Measurements from ENCODE around the gene SUGCT. TPM values are rescaled to one million over a fixed set of nuclear protein-coding genes. Genes with fewer than 3 reads are reported as not detected.

SUGCT gene
- total RNA-seq, 1 experiment from 2014 or later, result 4.6 TPM

DNA sequence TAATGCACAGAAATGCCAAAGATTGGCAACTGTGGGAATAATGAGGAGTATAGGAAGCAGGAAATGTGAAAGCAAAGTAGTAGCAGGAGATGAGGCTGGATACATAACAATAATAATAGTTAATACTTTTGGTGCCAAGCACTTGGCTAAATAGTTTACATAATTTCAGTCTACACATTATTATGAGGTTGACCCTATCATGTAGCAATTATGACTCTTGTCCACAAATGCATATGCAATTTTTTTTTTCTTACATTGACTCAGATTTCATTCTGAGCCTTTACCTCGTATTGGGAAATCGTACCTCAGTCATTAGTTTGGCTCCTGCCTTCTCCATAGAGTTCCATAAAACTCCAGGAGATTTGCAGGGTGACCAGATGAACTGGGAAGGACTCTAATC is 219.9 kb downstream of the SUGCT start:
- CTCF ChIA-PET, result no interaction called here
- POLR2A ChIA-PET, result no interaction called here

DNA sequence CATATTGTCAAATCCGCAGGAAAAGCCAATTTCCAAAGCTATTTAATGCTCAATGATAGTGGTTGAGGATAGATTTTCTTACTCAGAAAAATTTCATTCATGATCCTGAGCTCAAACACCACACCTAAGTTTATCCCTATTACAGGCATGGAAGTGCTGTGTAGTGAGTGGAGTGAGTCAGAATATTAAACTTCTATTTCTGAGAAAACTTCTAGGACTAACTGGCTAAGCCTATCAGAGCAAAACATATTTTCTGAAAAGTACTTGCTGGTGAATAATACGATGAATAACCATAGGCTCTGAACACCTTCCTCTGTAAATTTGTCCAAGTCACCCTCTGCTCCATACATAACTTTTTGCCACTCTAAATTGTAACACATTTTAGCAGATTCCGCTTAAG is 221.5 kb downstream of the SUGCT start:
- no peak for DNase-seq (ENCODE audit: low spot score)
- Mint-ChIP-seq H3K27me3 (ENCODE audit: low read depth) (no peaks in the 10 kb centered on the region), H3K9me3 (peaks cover 8% of the 10 kb centered on the region), H3K27ac (no peak overlapping the region), H3K4me3 (no peak overlapping the region), H3K4me1 (0 out of 2 replicates have a peak, but pooled peaks cover 3% of the 10 kb centered on the region), H3K36me3 (no peaks in the 10 kb centered on the region)
- ChIA-PET CTCF (no interaction called here), POLR2A (no interaction called here)
- no peak for ATAC-seq
- TF ChIP-seq ZNF219 (CRISPR knock-in tag; IDR thresholded peaks at IDR 0.05; ENCODE audit: borderline replicate concordance) (no peak), JAZF1 (CRISPR knock-in tag; IDR thresholded peaks at IDR 0.05) (no peak), RORB (CRISPR knock-in tag; IDR thresholded peaks at IDR 0.05) (no peak), ZNF416 (CRISPR knock-in tag; IDR thresholded peaks at IDR 0.05) (no peak)
- TF ChIP-seq, protein P1, sequence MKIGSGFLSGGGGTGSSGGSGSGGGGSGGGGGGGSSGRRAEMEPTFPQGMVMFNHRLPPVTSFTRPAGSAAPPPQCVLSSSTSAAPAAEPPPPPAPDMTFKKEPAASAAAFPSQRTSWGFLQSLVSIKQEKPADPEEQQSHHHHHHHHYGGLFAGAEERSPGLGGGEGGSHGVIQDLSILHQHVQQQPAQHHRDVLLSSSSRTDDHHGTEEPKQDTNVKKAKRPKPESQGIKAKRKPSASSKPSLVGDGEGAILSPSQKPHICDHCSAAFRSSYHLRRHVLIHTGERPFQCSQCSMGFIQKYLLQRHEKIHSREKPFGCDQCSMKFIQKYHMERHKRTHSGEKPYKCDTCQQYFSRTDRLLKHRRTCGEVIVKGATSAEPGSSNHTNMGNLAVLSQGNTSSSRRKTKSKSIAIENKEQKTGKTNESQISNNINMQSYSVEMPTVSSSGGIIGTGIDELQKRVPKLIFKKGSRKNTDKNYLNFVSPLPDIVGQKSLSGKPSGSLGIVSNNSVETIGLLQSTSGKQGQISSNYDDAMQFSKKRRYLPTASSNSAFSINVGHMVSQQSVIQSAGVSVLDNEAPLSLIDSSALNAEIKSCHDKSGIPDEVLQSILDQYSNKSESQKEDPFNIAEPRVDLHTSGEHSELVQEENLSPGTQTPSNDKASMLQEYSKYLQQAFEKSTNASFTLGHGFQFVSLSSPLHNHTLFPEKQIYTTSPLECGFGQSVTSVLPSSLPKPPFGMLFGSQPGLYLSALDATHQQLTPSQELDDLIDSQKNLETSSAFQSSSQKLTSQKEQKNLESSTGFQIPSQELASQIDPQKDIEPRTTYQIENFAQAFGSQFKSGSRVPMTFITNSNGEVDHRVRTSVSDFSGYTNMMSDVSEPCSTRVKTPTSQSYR (CRISPR knock-in tag; IDR thresholded peaks at IDR 0.05), result no peak
- TF ChIP-seq, protein P2, sequence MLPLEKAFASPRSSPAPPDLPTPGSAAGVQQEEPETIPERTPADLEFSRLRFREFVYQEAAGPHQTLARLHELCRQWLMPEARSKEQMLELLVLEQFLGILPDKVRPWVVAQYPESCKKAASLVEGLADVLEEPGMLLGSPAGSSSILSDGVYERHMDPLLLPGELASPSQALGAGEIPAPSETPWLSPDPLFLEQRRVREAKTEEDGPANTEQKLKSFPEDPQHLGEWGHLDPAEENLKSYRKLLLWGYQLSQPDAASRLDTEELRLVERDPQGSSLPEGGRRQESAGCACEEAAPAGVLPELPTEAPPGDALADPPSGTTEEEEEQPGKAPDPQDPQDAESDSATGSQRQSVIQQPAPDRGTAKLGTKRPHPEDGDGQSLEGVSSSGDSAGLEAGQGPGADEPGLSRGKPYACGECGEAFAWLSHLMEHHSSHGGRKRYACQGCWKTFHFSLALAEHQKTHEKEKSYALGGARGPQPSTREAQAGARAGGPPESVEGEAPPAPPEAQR (CRISPR knock-in tag; IDR thresholded peaks at IDR 0.05), result no peak
- TF ChIP-seq, protein P3, sequence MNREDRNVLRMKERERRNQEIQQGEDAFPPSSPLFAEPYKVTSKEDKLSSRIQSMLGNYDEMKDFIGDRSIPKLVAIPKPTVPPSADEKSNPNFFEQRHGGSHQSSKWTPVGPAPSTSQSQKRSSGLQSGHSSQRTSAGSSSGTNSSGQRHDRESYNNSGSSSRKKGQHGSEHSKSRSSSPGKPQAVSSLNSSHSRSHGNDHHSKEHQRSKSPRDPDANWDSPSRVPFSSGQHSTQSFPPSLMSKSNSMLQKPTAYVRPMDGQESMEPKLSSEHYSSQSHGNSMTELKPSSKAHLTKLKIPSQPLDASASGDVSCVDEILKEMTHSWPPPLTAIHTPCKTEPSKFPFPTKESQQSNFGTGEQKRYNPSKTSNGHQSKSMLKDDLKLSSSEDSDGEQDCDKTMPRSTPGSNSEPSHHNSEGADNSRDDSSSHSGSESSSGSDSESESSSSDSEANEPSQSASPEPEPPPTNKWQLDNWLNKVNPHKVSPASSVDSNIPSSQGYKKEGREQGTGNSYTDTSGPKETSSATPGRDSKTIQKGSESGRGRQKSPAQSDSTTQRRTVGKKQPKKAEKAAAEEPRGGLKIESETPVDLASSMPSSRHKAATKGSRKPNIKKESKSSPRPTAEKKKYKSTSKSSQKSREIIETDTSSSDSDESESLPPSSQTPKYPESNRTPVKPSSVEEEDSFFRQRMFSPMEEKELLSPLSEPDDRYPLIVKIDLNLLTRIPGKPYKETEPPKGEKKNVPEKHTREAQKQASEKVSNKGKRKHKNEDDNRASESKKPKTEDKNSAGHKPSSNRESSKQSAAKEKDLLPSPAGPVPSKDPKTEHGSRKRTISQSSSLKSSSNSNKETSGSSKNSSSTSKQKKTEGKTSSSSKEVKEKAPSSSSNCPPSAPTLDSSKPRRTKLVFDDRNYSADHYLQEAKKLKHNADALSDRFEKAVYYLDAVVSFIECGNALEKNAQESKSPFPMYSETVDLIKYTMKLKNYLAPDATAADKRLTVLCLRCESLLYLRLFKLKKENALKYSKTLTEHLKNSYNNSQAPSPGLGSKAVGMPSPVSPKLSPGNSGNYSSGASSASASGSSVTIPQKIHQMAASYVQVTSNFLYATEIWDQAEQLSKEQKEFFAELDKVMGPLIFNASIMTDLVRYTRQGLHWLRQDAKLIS (CRISPR knock-in tag; IDR thresholded peaks at IDR 0.05; ENCODE audit: borderline replicate concordance), result no peak
- TF ChIP-seq, protein P4, sequence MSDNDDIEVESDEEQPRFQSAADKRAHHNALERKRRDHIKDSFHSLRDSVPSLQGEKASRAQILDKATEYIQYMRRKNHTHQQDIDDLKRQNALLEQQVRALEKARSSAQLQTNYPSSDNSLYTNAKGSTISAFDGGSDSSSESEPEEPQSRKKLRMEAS (CRISPR knock-in tag; IDR thresholded peaks at IDR 0.05), result no peak

More for the DNA sequence above, 219.9 kb downstream of the SUGCT start:
- ATAC-seq (no peak), DNase-seq (ENCODE audit: low spot score) (no peak)
- 0 out of 2 replicates have a peak, but pooled peaks cover 3% of the 10 kb centered on the region for H3K4me1 Mint-ChIP-seq
- H3K27me3 Mint-ChIP-seq (ENCODE audit: low read depth), result no peaks in the 10 kb centered on the region
- H3K27ac Mint-ChIP-seq, result no peak overlapping the region
- no peaks in the 10 kb centered on the region for H3K9me3 Mint-ChIP-seq
- TF ChIP-seq, protein P5, sequence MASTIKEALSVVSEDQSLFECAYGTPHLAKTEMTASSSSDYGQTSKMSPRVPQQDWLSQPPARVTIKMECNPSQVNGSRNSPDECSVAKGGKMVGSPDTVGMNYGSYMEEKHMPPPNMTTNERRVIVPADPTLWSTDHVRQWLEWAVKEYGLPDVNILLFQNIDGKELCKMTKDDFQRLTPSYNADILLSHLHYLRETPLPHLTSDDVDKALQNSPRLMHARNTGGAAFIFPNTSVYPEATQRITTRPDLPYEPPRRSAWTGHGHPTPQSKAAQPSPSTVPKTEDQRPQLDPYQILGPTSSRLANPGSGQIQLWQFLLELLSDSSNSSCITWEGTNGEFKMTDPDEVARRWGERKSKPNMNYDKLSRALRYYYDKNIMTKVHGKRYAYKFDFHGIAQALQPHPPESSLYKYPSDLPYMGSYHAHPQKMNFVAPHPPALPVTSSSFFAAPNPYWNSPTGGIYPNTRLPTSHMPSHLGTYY (CRISPR knock-in tag; IDR thresholded peaks at IDR 0.05), result no peak
- TF ChIP-seq, protein P6, sequence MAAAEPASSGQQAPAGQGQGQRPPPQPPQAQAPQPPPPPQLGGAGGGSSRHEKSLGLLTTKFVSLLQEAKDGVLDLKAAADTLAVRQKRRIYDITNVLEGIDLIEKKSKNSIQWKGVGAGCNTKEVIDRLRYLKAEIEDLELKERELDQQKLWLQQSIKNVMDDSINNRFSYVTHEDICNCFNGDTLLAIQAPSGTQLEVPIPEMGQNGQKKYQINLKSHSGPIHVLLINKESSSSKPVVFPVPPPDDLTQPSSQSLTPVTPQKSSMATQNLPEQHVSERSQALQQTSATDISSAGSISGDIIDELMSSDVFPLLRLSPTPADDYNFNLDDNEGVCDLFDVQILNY (CRISPR knock-in tag; IDR thresholded peaks at IDR 0.05), result no peak
- TF ChIP-seq MXD4 (CRISPR knock-in tag; IDR thresholded peaks at IDR 0.05; ENCODE audit: borderline replicate concordance) (no peak), NFE2L1 (CRISPR knock-in tag; IDR thresholded peaks at IDR 0.05) (no peak), RORB (CRISPR knock-in tag; IDR thresholded peaks at IDR 0.05) (no peak), IRF2 (CRISPR knock-in tag; IDR thresholded peaks at IDR 0.05; ENCODE audit: borderline replicate concordance, low read depth) (no peak), NR1H2 (CRISPR knock-in tag; IDR thresholded peaks at IDR 0.05) (no peak), SMAD3 (CRISPR knock-in tag; IDR thresholded peaks at IDR 0.05; ENCODE audit: borderline replicate concordance) (no peak), ZNF263 (CRISPR knock-in tag; IDR thresholded peaks at IDR 0.05; ENCODE audit: low read depth) (no peak)
- TF ChIP-seq, protein P7, sequence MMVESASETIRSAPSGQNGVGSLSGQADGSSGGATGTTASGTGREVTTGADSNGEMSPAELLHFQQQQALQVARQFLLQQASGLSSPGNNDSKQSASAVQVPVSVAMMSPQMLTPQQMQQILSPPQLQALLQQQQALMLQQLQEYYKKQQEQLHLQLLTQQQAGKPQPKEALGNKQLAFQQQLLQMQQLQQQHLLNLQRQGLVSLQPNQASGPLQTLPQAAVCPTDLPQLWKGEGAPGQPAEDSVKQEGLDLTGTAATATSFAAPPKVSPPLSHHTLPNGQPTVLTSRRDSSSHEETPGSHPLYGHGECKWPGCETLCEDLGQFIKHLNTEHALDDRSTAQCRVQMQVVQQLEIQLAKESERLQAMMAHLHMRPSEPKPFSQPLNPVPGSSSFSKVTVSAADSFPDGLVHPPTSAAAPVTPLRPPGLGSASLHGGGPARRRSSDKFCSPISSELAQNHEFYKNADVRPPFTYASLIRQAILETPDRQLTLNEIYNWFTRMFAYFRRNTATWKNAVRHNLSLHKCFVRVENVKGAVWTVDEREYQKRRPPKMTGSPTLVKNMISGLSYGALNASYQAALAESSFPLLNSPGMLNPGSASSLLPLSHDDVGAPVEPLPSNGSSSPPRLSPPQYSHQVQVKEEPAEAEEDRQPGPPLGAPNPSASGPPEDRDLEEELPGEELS (CRISPR knock-in tag; IDR thresholded peaks at IDR 0.05), result no peak
- TF ChIP-seq, protein P8, sequence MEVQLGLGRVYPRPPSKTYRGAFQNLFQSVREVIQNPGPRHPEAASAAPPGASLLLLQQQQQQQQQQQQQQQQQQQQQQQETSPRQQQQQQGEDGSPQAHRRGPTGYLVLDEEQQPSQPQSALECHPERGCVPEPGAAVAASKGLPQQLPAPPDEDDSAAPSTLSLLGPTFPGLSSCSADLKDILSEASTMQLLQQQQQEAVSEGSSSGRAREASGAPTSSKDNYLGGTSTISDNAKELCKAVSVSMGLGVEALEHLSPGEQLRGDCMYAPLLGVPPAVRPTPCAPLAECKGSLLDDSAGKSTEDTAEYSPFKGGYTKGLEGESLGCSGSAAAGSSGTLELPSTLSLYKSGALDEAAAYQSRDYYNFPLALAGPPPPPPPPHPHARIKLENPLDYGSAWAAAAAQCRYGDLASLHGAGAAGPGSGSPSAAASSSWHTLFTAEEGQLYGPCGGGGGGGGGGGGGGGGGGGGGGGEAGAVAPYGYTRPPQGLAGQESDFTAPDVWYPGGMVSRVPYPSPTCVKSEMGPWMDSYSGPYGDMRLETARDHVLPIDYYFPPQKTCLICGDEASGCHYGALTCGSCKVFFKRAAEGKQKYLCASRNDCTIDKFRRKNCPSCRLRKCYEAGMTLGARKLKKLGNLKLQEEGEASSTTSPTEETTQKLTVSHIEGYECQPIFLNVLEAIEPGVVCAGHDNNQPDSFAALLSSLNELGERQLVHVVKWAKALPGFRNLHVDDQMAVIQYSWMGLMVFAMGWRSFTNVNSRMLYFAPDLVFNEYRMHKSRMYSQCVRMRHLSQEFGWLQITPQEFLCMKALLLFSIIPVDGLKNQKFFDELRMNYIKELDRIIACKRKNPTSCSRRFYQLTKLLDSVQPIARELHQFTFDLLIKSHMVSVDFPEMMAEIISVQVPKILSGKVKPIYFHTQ (CRISPR knock-in tag; IDR thresholded peaks at IDR 0.05), result no peak
- TF ChIP-seq, protein P9, sequence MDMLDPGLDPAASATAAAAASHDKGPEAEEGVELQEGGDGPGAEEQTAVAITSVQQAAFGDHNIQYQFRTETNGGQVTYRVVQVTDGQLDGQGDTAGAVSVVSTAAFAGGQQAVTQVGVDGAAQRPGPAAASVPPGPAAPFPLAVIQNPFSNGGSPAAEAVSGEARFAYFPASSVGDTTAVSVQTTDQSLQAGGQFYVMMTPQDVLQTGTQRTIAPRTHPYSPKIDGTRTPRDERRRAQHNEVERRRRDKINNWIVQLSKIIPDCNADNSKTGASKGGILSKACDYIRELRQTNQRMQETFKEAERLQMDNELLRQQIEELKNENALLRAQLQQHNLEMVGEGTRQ (CRISPR knock-in tag; IDR thresholded peaks at IDR 0.05), result no peak
- H3K4me3 Mint-ChIP-seq, result no peak overlapping the region
- H3K36me3 Mint-ChIP-seq, result no peaks in the 10 kb centered on the region
